HL-60 (cell line): ENCODE results near the gene LYRM9.
"Not testable (repeated sequence)": the region's sequence is repeated elsewhere in the genome, so short reads cannot be mapped to it uniquely, and the experiment has no call there.

Experiments
- DNase-seq, 2 experiments: peaks; one replicate each; pipeline ENCODE4 v3.0.0-alpha.2; 2010 to 2020; ENCODE audit warnings: low read depth in 1 of 2, low spot score in 1 of 2
- H3K27ac ChIP-seq: fragments of 250-450 bp; sonication (Bioruptor Pico); replicated peaks from 2 replicates; pipeline ENCODE4 v1.5.1; 2020; ENCODE audit warnings: mild to moderate bottlenecking, moderate library complexity
- H3K27me3 ChIP-seq: fragments of 250-450 bp; sonication (Bioruptor Pico); 2 replicates; pipeline ENCODE4 v1.5.1; 2021; ENCODE audit warnings: mild to moderate bottlenecking, moderate library complexity; ENCODE audit not compliant: insufficient read depth, poor library complexity, severe bottlenecking
- H3K4me3 ChIP-seq: replicated peaks from 2 replicates; pipeline ENCODE4 v1.5.1; 2011; ENCODE audit warnings: mild to moderate bottlenecking, control low read depth, low read length; ENCODE audit not compliant: insufficient read depth
- CTCF ChIP-seq: IDR thresholded peaks from one replicate; pipeline ENCODE4 v1.5.1; 2011; ENCODE audit warnings: low read length, control low read depth, inconsistent platforms; ENCODE audit not compliant: insufficient read depth
- GABPA ChIP-seq: IDR thresholded peaks from 2 replicates; pipeline ENCODE4 v1.6.1; 2012; ENCODE audit warnings: low read depth
- POLR2AphosphoS5 ChIP-seq: IDR thresholded peaks from 2 replicates; pipeline ENCODE4 v1.6.1; 2012; ENCODE audit warnings: low read depth
- REST ChIP-seq: IDR thresholded peaks from 2 replicates; pipeline ENCODE4 v1.6.1; 2012; ENCODE audit warnings: low read depth; ENCODE audit not compliant: insufficient replicate concordance
- SPI1 ChIP-seq: IDR thresholded peaks from 2 replicates; pipeline ENCODE4 v1.6.1; 2012; ENCODE audit warnings: low read depth, mild to moderate bottlenecking, borderline replicate concordance

The LYRM9 gene

GRCh38 chr17:27845264-27846041, 47.7 kb downstream of the LYRM9 start:
- DNase-seq, result no peak
- TF ChIP-seq POLR2AphosphoS5 (no peak), GABPA (no peak), SPI1 (no peak), REST (no peak), CTCF (no peak)
- Histone ChIP-seq H3K4me3 (no peak overlapping the region), H3K27ac (no peak overlapping the region), H3K27me3 (peaks cover 2% of the 10 kb centered on the region)

GRCh38 chr17:27840688-27841087, 52.5 kb downstream of the LYRM9 start:
- TF ChIP-seq REST (no peak), POLR2AphosphoS5 (no peak), CTCF (no peak)
- H3K27ac ChIP-seq, result no peak overlapping the region
- no peaks in the 10 kb centered on the region for H3K27me3 ChIP-seq
- DNase-seq, result no peak
- no peak overlapping the region for H3K4me3 ChIP-seq

GRCh38 chr17:27840406-27840678, 52.8 kb downstream of the LYRM9 start:
- not testable (repeated sequence) for H3K27ac ChIP-seq, H3K4me3 ChIP-seq, DNase-seq, H3K27me3 ChIP-seq

- H3K27me3 ChIP-seq, H3K27ac ChIP-seq, H3K4me3 ChIP-seq, DNase-seq: not testable (repeated sequence)
These were observed 53.4 kb downstream of the LYRM9 start for GRCh38 chr17:27839571-27840405.

- H3K4me3 ChIP-seq, DNase-seq, H3K27me3 ChIP-seq, H3K27ac ChIP-seq: not testable (repeated sequence)
These were observed 54.6 kb downstream of the LYRM9 start for GRCh38 chr17:27838607-27839006.

- not testable (repeated sequence) for DNase-seq
These were observed 55.4 kb downstream of the LYRM9 start for GRCh38 chr17:27837769-27838168.

More at GRCh38 chr17:27837769-27838168, 55.4 kb downstream of the LYRM9 start:
- not testable (repeated sequence) for H3K27ac ChIP-seq, H3K4me3 ChIP-seq, H3K27me3 ChIP-seq
